ENCODE measurements around the gene KIAA1217. TPM values are rescaled to one million over a fixed set of nuclear protein-coding genes. Genes with fewer than 3 reads are reported as not detected.

KIAA1217 gene, protein sequence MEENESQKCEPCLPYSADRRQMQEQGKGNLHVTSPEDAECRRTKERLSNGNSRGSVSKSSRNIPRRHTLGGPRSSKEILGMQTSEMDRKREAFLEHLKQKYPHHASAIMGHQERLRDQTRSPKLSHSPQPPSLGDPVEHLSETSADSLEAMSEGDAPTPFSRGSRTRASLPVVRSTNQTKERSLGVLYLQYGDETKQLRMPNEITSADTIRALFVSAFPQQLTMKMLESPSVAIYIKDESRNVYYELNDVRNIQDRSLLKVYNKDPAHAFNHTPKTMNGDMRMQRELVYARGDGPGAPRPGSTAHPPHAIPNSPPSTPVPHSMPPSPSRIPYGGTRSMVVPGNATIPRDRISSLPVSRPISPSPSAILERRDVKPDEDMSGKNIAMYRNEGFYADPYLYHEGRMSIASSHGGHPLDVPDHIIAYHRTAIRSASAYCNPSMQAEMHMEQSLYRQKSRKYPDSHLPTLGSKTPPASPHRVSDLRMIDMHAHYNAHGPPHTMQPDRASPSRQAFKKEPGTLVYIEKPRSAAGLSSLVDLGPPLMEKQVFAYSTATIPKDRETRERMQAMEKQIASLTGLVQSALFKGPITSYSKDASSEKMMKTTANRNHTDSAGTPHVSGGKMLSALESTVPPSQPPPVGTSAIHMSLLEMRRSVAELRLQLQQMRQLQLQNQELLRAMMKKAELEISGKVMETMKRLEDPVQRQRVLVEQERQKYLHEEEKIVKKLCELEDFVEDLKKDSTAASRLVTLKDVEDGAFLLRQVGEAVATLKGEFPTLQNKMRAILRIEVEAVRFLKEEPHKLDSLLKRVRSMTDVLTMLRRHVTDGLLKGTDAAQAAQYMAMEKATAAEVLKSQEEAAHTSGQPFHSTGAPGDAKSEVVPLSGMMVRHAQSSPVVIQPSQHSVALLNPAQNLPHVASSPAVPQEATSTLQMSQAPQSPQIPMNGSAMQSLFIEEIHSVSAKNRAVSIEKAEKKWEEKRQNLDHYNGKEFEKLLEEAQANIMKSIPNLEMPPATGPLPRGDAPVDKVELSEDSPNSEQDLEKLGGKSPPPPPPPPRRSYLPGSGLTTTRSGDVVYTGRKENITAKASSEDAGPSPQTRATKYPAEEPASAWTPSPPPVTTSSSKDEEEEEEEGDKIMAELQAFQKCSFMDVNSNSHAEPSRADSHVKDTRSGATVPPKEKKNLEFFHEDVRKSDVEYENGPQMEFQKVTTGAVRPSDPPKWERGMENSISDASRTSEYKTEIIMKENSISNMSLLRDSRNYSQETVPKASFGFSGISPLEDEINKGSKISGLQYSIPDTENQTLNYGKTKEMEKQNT (N-terminal part only)
- total RNA-seq = 4.1 TPM

DNA sequence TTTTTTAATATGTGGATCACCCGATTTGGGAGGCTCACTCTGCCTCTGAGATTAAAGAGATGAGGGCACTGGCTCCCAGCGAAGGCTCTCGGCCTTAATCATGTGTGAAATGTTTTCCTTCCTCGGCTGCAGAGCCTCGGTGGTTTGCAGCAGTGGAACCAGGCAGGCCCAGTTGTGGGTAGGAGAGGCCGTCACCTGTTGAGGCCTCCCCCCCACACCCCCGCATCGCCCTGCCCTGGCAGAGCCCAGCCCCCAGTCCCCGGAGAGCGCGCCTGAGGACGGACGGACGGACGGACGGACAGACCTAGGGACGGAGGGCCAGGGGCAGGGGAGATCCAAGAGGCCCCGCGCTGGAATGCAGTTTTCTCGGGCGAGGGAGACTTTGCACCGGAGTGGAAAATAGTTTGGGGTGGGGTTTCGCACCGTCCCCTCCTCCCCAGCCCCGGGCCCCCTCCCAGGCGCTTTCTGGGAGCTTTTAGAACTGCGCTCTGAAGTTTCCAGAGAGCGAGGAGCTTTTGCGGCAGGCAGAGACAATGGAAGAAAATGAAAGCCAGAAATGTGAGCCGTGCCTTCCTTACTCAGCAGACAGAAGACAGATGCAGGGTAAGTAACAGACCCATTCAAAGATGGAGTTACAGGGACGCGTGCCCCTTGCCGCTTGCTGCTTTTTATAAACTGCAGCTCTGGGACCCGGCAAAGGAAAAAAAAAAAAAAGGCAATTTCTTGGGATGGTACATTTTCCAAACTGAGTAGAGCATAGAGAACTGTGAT, at the start of gene KIAA1217:
TSS of gene KIAA1217 (plus strand) at position 478 of the 771 bp plus-strand sequence. CDS start at position 534, 56 bp downstream.
- no peak for DNase-seq (ENCODE audit: low spot score in 2 of 2)
- FAIRE-seq = no peak

DNA sequence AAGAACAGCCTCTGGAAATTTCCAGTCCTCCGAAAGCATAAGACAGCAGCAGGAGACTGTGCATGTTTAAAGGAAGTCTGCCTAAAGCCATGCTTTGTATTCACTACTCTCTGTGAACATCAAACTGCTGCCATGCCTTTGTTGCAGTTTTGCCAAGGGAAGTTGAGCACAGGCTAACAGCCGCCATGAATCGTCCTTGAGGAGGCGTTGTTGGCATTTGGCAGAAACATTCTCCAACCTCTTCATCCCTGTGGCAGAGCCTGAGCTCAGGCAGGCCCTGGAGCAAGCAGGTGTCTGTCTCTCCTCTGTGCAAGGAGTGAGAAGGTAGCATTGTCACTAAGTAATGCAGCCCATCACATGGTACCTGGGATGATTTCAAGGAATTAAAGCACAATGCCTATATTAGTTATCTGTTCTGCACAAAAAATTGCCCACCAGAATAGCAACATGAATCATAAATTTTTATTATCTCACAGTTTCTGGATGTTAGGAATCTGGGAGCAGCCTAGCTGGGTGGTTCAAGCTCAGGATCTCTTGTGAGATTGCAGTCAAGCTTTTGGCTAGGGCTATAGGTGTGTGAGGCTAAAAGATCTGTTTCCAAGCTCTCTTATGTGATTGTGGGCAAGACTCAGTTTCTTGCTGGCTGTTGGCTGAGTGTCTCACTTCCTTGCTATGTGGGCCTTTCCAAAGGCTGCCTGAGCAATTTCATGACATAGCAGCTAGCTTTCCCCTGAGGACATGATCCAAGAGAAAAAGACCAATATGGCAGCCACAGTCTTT, 46.5 kb upstream of the KIAA1217 start:
- no peak for DNase-seq (ENCODE audit: low spot score in 2 of 2)
- FAIRE-seq = no peak

DNA sequence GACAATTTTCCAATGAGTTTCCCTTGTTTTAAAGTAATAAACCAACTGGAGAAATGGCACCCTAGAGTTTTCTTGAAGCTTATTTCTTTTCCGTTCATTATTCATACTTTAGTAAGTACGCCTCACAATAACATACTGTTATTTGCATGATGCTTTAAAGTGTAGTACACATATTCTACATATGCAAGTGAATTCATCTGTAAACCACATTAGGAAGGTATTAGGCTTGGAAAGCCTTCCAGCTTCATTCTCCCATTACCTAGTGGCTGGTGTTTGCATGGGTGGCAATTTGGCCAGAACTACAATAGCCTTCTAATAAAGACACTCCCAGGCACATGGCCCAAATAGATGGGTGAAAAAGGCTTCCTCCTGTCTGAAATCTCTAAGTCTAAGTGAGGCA, 45.5 kb upstream of the KIAA1217 start:
- DNase-seq (ENCODE audit: low spot score in 2 of 2) (no peak), FAIRE-seq (no peak)

DNA sequence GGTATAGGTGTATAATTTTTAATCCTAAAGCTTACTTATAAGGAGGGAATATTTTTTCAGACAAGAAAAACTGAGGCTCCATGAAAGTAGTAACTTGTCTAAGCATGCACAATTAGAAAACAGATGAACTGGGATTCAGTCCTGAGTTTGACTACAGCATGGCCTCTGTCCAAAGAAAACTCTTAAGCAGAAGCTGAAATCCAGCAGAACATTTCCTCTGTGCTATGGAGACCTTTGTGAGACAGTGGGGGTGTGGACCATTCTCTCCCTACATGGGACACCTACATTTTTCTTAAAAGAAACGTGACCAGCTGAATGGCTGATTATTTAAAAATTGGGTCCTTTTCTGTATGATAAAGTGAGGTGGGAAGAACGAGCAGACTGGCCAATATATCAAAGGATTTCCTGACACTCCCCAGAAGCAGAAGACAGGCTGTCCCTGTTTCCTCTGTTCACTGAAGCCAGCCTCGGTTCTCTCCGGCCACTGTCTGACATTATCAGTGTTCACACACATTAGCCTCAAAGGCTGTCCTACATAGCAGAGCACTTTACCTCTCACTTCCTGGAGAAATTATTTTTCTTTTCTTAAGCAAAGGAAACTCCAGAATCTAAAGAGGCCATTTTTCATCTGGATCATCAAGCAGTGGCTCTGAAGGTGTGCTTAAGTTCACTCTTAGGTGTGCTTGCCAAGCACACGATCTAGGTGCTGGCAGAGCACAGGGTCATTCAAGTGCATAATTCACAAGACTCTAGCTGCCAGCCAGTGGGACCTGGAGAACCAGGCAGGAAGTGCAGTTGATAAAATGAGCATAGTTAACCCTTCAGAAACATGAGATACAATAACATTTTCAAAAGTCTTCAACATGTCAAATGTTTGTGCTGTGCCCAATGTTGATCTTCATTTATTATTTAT, 40.4 kb upstream of the KIAA1217 start:
- no peak for DNase-seq (ENCODE audit: low spot score in 2 of 2)
- FAIRE-seq = no peak

DNA sequence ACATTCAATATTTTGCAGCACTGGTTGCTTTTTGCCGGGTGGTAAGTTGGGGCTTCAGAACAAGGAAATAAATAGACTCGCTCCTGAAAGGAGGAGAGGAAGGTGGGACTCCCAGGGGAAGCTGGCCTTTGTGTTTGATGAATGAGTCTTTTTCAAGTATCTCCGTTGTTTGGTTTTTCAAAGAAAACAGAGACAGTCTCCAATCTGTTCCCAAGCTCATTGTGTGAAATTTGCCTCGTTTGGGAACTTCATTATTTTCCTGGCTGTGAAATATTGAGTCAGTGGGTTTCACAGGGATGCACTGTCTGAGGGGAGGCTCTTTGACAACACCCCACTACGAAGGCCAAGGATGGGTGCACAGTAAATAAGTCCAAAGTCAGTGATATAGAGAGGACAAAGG, 38.7 kb upstream of the KIAA1217 start:
- DNase-seq (ENCODE audit: low spot score in 2 of 2) (no peak), FAIRE-seq (no peak)

DNA sequence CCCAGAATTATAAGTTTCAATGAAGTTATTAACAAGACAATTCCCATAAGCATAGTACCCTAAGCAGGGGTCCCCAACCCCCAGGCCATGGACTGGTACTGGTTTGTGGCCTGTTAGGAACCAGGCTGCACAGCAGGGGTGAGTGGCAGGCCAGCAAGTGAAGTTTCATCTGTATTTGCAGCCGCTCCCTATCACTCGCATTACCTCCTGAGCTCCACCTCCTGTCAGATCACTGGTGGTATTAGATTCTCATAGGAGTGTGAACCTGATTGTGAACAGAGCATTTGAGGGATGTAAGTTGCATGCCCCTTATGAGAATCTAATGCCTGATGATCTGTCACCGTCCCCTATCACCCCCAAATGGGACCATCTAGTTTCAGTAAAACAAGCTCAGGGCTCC, 36.0 kb upstream of the KIAA1217 start:
- FAIRE-seq (no peak), DNase-seq (ENCODE audit: low spot score in 2 of 2) (no peak)

DNA sequence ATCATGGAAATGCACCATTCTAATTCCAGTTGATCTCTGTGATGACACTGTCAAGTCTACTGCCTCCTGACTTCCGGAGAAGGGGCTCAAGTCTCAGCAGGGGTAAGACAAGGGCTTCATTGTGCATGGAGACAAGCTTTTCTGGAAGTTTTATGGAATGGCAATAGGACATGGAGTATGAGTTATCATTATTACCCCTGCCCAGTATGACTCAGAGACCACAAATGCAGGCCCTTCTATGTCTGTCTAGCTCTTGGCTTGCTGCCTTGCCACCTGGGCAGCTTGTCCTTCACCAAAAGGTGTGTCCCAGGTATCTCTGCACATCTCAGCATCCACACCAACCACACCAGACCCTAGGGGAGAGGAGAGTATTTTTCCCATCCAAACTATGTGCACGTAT, 34.9 kb upstream of the KIAA1217 start:
- DNase-seq (ENCODE audit: low spot score in 2 of 2) (no peak), FAIRE-seq (no peak)

DNA sequence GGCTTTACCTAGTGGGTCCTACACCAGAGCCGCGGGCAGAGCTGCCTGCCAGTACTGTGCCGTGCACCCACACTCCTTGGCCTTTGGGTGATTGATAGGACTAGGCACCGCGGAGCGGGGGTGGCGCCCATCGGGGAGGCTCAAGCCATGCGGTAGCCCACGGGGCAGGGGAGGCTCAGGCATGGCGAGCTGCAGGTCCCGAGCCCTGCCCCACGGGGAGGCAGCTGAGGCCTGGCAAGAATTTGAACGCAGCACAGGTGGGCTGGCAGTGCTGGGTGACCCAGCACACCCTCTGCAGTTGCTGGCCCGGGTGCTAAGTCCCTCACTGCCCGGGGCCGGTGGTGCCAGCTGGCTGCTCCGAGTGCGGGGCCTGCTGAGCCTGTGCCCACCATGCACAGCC, 32.3 kb upstream of the KIAA1217 start:
- no peak for FAIRE-seq
- DNase-seq (ENCODE audit: low spot score in 2 of 2) = no peak

DNA sequence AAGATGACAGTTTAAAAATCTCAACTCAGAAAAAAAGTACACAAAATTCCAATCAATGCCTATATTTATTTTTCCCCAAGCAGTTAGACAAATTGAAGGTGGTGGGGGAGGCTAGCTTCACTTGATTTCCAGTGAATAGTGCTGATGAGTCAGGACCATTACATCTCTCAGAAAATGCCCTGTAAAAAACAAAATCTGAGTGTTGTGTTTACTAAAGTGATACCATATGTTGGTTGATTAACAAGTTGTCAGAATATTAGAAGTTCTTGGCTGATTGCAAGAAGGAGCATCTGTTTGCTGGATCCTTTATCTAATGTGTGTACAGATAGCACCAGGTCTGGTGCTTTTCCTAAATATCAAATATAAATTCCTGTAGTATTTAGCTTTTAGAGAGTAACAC, 31.3 kb upstream of the KIAA1217 start:
- DNase-seq (ENCODE audit: low spot score in 2 of 2) = no peak
- FAIRE-seq = no peak

DNA sequence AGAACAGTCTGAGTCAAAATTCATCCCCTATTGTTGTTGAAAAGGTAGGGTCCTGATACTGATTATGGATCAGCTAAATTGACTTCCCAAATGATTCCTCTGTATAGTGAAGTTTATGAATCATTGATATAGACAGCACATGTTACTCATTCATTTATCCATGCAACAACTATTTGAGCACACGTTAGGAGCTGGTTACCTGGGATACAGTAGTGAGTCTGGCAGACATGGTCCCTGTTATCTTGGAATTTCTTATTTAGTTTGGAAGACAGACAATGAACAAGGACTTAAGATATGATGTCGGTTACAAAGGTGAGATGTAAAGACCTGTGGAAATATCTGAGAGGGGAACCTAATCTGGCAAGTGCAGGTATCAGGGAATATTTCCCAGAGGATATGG, 28.0 kb upstream of the KIAA1217 start:
- DNase-seq (ENCODE audit: low spot score in 2 of 2) (no peak), FAIRE-seq (no peak)

DNA sequence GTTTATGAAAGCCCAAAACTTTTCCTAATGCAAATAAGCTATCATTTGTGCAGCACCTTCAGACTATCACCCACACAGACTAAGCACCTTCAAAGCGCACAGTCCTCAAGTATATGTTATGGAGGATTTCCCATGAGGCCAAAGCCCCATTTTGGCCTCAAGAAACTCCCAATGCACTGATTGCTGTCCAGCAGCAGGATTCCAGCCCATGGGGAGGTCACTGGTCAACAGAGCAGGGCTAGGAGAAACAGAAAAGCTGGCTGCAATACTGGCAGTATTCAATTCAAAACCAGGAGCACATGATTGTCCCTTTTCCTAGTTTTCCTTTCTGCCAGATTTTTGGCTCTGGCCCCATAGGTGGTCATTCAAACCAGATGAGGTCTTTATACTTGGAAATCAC, 24.5 kb upstream of the KIAA1217 start:
- FAIRE-seq (no peak), DNase-seq (ENCODE audit: low spot score in 2 of 2) (no peak)

DNA sequence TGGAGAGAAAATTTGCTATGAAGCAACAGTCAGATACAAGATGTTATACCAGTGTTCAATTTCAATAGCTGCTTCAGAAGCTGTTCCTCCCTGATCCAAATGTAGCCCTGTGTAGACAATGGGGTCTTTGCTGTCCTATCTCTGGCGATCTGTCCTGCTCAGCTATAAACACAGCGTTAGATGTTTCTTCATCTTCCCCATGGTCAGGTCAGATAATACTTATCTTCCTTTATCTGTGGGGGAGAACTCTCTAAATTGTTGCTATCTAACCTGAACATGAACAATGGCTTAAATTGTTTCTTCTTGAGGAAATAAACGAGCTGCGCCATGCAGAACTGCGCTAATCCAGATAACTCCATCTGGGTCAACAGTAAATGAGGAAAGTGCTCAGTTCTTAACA, 15.6 kb upstream of the KIAA1217 start:
- FAIRE-seq (no peak), DNase-seq (ENCODE audit: low spot score in 2 of 2) (no peak)

DNA sequence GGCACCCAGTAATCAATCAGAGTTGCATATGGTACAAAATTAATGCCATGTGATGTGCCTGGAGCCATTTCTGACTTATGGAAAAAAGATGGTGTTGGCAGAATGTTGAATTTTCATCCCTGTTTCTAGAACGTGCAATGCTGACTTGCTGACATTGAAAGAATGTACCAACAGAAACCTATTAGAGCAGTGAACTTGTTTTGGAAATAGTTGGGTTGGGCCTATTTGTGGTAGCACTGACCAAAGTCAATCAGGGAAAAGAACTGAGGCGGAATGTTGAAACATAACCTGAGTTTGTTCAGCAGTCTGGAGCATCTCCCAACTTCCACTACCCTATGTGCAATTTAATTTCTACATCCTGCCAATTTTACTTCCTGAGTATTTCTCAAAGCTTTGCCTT, 11.7 kb upstream of the KIAA1217 start:
- DNase-seq (ENCODE audit: low spot score in 2 of 2) (no peak), FAIRE-seq (no peak)

DNA sequence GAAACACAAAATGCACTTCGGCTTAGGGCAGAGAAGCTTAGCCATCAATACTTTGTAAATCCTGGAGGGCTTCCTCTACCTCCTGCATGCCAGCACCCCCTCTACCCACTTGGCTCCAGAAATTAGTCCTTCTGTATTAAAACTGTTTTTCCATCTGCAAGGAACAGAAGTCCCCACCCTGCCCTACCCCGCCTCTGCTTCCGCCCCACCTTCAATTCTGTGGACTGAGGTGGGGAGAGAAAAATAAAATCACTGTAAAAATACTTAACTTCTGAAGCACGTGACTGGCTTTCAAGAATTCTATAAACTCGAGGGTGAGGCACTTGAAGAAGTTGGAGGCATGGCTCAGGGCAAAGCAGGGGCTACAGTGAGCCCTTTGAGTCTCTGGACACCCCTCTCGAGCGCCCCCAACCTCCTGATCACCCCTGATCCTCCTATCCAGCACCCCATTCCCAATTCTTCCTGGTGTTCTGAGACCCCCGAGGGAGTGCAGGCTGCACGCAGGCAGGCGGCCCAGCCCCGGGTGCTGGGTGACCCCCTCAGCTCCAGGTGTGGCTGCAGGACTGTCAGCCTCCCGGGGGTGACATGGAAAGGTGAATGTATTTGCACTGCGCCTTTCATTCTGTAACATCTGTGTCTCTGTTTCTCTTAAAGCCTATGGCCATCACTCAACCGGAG, 7.3 kb upstream of the KIAA1217 start:
- FAIRE-seq (no peak), DNase-seq (ENCODE audit: low spot score in 2 of 2) (no peak)

DNA sequence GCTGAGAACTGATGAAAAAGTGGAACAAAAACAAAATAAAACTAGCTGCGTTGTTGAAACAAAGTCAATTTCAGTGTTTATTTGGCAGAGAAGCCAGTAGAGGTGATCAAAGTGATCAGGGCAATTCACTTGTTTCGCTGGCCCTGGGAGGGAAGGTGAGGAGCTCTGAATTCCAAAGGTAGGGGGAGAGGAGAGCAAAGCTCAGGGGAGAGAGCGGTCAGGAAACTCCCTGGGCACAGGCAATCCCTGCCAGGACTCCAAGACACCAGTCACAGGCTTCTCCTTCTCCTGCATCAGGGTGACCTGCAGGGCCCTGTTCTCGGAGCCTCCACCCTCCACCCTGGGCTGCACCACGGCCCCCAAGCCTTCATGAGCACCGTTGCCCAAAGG, 6.8 kb upstream of the KIAA1217 start:
- FAIRE-seq = no peak
- DNase-seq (ENCODE audit: low spot score in 2 of 2) = no peak

DNA sequence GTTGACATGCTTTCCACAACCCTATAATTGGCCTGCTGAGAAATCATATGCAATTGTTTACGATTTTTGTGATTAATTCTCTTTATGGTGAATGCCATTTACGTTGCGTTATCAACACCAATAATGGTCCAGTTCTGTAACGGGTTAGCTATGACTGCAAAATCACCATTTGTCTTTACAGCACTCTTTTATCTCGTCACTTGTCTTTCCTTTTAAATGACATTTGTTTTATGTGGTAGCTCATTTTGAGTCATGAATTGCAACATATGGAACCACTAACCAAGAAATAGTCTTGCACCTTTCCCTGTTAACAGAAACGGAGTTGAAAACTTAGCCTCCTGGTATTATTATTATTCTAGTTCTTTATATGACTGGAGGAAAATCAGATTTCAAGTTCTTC, 3.1 kb upstream of the KIAA1217 start:
- no peak for FAIRE-seq
- DNase-seq (ENCODE audit: low spot score in 2 of 2) = no peak

DNA sequence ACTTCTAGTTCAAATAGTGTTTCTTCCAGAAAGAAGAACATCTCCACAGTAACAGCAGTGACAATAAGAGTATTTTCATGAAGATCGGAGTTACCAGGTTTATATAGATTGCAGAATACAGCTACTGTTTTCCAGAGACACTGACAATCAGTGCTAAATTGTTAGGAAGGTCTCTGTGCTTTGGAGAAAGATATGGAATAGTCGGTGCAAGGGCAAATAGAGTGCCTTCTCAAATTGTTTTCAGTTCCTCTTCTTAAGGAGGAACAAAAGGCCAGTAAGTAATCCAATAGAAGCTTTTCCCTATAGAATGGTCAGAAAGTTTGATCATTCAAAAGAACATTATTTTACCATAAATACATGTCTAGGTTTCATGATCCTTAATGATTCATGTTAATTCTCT, 2.6 kb upstream of the KIAA1217 start:
- DNase-seq (ENCODE audit: low spot score in 2 of 2) (no peak), FAIRE-seq (no peak)

DNA sequence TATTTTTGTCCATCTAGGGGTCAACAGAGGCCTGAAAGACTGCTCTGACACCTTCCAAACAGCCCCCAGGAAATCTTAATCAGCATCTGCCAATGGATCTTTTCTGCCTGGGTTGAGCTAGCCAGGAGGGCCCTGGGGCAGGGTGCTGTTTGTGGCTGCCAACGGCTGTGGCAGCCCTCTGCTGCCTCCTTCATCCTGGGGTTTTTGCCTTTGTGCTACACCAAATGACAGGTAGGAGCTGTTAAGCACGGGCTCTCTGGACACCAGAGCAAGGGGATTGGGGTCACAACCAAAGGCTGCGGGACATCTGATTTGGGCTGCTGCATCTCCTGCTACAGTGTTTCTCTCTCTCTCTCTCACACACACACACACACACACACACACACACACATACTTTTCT, 2.0 kb upstream of the KIAA1217 start:
- DNase-seq (ENCODE audit: low spot score in 2 of 2) (no peak), FAIRE-seq (no peak)

Data from frontal cortex (tissue), 4 donors.